ENCODE data around the gene ELK4. TPM values are rescaled to one million over a fixed set of nuclear protein-coding genes. Genes with fewer than 3 reads are reported as not detected.

ELK4 gene, protein sequence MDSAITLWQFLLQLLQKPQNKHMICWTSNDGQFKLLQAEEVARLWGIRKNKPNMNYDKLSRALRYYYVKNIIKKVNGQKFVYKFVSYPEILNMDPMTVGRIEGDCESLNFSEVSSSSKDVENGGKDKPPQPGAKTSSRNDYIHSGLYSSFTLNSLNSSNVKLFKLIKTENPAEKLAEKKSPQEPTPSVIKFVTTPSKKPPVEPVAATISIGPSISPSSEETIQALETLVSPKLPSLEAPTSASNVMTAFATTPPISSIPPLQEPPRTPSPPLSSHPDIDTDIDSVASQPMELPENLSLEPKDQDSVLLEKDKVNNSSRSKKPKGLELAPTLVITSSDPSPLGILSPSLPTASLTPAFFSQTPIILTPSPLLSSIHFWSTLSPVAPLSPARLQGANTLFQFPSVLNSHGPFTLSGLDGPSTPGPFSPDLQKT
- total RNA-seq = 10 to 100 TPM; 30.5 to 37.6 TPM

DNA sequence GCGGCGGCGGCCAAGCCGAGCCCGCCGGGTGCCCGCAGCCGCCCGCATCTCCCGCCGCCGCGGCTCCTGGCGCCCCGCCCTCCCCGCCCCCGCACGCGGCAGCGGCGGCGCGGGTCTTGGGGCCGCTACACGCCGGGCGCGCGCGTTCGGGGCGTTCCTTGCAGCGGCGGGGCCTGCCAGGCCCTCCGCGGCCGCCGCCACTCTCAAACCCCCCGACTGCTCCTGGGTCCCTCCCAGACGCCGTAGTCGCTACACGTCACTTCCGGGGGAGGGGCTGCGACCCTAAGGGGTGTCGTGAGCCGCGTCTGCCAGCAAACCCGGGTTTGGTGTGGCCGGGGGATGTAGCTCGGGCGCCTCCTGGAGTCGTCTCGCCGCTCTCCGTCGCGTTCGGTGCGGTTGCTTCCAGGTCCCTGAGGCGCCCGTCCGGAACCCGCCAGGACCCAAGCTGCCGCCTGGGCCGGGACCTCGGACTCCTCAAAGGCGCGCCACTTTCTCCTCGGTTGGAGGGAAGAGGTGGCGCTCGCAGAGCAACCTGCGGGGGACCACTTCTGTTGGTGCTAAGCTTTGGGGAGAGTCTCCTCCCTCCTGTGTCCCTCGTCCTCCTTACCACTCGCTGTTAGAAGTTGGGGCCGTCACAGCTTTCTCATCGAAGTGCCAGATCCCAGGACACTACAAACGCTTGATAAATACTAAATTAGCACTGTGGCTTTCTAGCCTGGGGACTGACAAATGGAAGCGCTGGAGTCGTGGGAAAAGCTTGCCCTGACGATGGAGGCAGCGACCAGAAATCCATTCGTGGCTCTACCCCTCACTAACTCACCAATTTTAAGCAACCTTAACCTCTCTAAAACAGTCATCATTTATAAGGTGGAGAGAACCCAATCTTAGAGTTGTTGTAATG lies at the start of gene ELK4:
Gene ELK4 (minus strand): TSS at position 244 of the 901 bp plus-strand sequence. CDS start 8,129 bp downstream, outside the sequence.
- peak within 1 kb of the TSS; percentile 86 for H3K27ac ChIP-seq
- no peaks in the 10 kb centered on the region for H3K36me3 ChIP-seq
- intact Hi-C loops (cut with DNase I) = loop anchor here (2.0 to 5.0 kb wide), 2 partner anchors 41 to 105 kb away; no protein-coding TSS in a partner anchor
- H3K9me3 ChIP-seq = no peaks in the 10 kb centered on the region
- DNase-seq = peak; percentile 99
- no peaks in the 10 kb centered on the region for H3K4me1 ChIP-seq
- no peaks in the 10 kb centered on the region for H3K27me3 ChIP-seq
- peak within 1 kb of the TSS; percentile 56 for H3K4me3 ChIP-seq
- H3K9ac ChIP-seq (ENCODE audit: low read depth in 2 of 2, low read length in 2 of 2) = peak within 1 kb of the TSS; percentile 90 to 95
- TF ChIP-seq, protein P1, sequence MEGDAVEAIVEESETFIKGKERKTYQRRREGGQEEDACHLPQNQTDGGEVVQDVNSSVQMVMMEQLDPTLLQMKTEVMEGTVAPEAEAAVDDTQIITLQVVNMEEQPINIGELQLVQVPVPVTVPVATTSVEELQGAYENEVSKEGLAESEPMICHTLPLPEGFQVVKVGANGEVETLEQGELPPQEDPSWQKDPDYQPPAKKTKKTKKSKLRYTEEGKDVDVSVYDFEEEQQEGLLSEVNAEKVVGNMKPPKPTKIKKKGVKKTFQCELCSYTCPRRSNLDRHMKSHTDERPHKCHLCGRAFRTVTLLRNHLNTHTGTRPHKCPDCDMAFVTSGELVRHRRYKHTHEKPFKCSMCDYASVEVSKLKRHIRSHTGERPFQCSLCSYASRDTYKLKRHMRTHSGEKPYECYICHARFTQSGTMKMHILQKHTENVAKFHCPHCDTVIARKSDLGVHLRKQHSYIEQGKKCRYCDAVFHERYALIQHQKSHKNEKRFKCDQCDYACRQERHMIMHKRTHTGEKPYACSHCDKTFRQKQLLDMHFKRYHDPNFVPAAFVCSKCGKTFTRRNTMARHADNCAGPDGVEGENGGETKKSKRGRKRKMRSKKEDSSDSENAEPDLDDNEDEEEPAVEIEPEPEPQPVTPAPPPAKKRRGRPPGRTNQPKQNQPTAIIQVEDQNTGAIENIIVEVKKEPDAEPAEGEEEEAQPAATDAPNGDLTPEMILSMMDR (IDR thresholded peaks at IDR 0.05) = peak; percentile 51

DNA sequence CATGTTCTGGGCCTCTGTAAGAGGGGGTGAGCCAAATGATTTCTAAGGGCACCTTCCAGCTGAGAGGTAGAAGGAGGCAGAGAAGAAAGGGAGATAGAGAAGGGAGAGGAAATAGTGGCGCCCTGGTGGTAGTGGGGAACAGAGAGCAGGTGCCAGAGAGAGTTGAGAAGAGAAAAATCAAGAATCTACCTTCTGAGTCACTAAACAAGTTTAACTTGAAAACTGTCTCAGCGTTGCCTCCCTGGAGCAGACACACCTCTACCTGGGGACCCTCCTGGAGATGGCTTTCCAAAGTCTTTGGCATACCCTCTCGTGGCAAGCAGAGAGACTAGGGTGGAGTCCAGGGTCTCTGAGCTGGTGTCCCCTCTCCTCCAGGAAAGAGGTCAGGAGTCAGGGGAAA lies 49.6 kb upstream of the ELK4 start:
- Histone ChIP-seq H3K4me3 (no peak overlapping the region), H3K27me3 (no peaks in the 10 kb centered on the region), H3K36me3 (no peaks in the 10 kb centered on the region), H3K9ac (ENCODE audit: low read depth in 2 of 2, low read length in 2 of 2) (no peak overlapping the region), H3K9me3 (no peaks in the 10 kb centered on the region), H3K27ac (no peak overlapping the region), H3K4me1 (peaks cover 7% of the 10 kb centered on the region)
- TF ChIP-seq, protein P1 (IDR thresholded peaks at IDR 0.05) = no peak
- intact Hi-C loops (cut with DNase I) = no loop called here
- DNase-seq = no peak

DNA sequence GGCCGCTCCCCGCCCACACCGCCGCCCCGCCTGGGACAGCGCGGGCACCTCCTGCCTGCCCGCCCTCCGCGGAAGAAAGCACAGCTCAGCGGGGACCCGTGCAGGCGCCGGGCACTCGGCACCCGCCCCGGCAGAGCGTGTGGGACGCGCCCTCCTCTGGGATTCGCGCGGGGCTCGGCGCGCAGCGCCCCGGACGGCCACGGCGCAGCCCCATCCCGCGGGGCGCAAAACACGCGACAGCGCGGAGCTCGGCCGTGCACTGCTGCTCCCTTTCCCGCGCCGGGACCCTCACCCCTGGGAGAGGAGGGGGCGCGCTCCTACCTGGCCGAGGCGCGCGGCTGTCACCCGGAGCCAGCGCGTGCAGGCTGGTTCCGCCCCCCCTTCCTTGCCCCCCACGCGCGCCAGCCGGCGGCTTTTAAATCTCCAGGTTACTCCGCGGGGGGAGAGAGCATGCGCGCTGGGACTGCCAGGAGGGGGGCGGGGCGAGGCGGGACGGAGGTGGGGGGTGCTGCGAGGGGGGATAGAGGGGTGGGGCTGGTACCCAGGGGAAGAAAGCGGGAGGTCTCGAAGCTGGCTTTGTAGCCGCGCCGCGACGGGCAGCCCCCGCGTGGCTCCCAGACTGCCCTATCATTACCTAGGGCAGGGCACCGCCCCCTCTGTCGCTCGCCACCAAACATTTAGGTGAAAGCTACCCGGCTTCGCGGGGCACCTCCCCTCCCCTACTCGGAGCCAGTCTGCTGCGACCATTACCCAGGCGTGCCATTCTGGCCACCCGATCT lies 48.5 kb upstream of the ELK4 start, which contains the start of gene SLC45A3:
Gene SLC45A3 (minus strand): TSS at position 437 of the 779 bp plus-strand sequence. CDS start 15,853 bp downstream, outside the sequence.
- TF ChIP-seq, protein P1 (IDR thresholded peaks at IDR 0.05) = no peak
- Histone ChIP-seq H3K27ac (peak within 1 kb of the TSS; percentile 67), H3K4me3 (peak within 1 kb of the TSS; percentile 87), H3K36me3 (no peaks in the 10 kb centered on the region), H3K27me3 (no peaks in the 10 kb centered on the region), H3K9me3 (no peaks in the 10 kb centered on the region), H3K9ac (ENCODE audit: low read depth in 2 of 2, low read length in 2 of 2) (peak within 1 kb of the TSS; percentile 83 to 92), H3K4me1 (peaks cover 7% of the 10 kb centered on the region)
- intact Hi-C loops (cut with DNase I) = no loop called here
- peak; percentile 66 for DNase-seq

DNA sequence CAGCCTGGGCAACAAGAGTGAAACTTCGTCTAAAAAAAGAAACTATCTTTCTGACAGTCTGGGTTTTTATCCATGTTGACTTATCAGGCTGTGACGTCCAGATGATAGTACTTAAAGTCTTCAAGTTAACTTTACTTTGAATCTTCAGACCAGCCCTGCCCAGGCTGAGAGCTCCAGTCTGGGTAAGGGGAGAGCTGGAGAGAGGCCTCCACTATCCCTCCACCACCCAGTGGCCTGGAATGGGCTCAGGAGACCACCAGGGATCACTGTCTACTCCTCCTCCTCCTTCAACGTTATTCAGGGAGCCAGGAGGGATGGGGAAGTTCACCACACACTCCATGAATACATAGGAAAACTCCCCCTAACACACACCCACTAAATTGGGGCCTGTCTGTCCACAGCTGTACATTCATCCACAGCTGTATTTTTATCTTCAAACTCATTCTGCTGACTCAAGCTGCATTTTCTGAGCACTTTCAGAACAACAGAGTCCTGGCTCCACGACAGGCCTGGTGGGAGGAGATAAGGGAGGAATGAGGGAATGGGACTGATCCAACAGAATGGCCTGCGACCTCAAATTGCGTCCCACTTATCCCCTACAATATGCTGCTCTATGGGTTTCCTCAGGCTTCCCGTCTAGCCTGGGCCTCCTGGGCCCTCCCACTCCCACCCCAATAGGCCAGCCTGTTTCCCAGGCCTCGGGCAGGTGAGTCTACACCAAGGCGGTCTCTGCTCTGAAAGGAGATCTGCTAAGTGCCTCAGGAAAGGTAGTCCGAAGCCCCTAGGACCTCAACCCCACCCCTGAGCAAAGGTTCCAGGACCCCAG lies 46.7 kb upstream of the ELK4 start:
- Histone ChIP-seq H3K4me3 (peak overlapping the region; percentile 87), H3K9me3 (no peaks in the 10 kb centered on the region), H3K36me3 (no peaks in the 10 kb centered on the region), H3K27me3 (no peaks in the 10 kb centered on the region), H3K9ac (ENCODE audit: low read depth in 2 of 2, low read length in 2 of 2) (peak overlapping the region; percentile 30 to 92), H3K27ac (peak overlapping the region; percentile 67), H3K4me1 (peaks cover 7% of the 10 kb centered on the region)
- TF ChIP-seq, protein P1 (IDR thresholded peaks at IDR 0.05) = no peak
- DNase-seq = peak; percentile 48
- intact Hi-C loops (cut with DNase I) = no loop called here
